HG02571 (cell line): ENCODE results near the gene TENM4.

Experiments
- ATAC-seq: cut with Tn5 transposase; IDR thresholded peaks from one replicate; pipeline ENCODE4 v1.9.1; 2021; ENCODE audit warnings: mild to moderate bottlenecking, moderate library complexity; ENCODE audit not compliant: unreplicated experiment

TENM4 gene

DNA sequence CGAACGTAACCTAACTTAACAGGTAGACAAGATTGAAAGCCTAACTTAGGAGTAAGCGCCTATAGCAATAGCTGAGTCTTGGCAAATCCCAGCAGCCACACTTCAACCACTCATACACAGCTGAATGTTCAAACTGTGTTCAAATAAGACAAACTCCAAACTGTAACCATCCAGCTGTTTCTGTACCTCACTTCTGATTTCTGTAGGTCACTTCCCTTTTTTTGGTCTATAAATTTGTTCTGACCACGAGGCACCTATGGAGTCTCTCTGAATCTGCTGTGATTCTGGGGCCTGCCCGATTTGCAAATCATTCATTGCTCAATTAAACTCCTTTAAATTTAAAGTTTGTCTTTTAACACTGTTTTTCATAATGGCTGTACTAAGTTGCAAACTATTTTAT is 8.2 kb upstream of the TENM4 start:
- ATAC-seq, result no peak

DNA sequence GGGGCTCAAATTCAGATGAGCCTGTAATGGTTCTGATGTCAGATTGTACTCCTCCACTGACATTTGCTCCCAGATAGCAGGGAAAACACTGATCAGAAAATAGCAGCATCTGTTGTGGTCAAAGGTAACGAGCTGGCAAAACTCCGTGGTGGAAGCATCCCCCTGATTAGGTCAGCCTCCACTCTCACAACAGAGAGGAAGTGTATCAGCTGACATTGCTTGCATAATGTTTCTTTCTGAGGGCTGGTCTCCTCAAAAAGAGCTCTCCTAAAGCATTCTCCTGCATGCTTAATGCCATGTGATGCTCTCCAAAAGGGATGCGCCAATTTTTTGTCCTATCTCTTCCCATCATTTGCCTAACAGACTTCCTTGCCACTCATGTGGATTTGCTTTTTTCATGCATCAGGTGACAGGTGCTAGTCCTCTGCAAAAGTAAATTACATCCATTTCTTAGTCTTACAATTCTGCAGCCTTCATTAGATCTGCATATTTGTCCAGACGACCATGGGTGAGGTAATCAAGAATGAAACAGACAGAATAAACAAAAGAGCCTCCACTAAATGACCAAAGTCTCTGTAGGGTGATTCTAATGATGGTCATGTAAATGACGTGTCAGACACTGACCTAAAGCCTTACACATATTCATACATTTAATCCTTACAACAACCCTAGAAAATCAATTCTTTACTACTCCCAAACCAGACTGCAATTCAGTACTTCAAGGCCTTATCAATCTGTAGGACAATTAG is 6.4 kb upstream of the TENM4 start:
- no peak for ATAC-seq

DNA sequence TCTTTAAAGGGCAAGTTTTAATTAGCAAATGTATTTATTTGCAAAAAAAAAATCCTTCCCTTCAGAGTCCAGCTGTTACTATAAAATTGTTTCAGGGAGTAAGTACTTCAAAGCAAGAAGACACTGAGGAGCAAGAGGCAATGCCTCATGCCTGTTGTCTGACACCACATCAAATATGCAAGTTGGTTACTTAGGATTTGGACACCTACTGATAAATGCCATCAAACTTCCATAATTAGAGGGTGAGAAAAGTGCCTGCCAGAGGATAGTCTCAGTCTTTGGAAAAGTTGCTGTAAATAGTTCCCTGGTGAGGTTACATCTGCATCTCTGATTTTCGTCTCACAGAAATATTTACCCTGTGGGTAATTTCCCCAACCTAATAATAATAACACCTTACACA is 4.1 kb upstream of the TENM4 start:
- ATAC-seq, result no peak

DNA sequence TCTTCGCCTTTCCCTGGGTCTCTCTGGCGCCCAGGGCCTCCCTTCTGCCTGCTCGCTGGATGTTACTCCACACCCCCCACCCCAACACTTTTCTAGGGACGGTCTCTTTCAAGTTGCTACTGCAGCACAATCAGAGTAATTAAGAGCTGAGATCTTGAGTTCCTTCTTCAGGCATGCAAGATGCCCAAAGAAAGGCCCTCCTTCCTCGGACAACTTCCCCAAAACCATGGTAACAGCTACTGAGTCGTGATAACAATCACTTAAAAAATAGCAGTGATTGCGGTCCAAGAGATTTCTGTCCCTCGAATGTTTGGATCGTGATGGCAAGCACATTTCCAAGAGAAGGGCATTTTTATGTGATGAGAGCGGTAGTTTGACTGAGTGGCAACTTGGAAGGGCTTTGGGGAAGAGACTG is 638 bp upstream of the TENM4 start:
- ATAC-seq, result no peak

DNA sequence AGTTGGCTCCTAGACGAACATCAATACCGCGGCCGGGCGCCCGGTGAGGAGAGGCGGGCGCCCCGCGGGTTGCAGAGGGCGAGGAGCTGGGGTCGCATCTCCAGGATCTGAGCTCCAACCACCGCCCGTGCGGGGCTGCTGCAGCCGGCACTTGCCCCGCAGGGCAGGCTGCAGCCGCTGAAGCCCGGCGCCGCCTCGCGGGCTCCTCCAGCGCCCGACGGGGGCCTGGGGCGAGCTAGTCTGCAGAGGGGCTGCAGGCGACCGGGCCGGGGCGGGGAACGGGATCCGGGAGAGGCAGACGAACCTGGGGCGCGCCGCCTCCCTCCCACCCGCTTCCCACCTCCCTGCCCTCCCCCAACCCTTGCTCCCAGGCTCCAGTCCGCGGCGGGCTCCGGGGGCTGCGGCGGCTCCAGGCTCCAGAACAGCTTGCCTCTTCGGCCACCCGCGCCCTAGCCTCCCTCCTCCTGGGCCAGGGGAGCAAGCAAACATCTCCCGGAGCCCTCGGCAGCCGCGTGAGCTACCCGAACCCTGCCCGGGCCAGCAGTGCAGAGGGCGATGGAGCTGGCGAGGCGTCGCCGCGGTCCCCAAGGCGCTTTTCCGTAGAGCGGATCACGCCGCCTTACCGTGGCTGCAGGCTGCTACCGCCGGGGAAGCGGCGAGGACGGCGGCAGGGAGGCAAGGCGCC is 802 bp downstream of the TENM4 start:
- ATAC-seq, result no peak

DNA sequence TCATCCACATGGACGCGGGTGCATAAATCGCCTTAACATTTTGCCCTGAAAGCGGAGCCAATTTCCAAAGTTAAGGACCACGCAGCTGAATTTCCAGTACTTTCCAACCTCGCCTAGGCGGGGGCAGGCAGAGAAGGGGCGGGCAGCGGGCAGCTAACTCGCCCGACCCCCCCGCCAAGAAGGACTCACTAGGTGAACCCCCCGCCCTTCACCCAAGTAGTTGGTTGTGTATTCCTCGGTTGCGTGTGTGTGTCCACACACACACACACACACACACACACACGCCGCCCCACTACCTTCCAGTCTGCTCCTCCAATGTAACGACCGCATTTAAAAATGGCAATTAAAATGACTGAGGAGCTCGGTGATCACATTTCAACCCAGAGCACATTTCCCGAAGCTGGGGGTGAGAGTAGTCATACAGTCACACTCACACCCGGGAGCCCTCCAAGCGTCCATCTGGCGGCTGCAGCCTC is 1.4 kb downstream of the TENM4 start:
- ATAC-seq, result no peak

DNA sequence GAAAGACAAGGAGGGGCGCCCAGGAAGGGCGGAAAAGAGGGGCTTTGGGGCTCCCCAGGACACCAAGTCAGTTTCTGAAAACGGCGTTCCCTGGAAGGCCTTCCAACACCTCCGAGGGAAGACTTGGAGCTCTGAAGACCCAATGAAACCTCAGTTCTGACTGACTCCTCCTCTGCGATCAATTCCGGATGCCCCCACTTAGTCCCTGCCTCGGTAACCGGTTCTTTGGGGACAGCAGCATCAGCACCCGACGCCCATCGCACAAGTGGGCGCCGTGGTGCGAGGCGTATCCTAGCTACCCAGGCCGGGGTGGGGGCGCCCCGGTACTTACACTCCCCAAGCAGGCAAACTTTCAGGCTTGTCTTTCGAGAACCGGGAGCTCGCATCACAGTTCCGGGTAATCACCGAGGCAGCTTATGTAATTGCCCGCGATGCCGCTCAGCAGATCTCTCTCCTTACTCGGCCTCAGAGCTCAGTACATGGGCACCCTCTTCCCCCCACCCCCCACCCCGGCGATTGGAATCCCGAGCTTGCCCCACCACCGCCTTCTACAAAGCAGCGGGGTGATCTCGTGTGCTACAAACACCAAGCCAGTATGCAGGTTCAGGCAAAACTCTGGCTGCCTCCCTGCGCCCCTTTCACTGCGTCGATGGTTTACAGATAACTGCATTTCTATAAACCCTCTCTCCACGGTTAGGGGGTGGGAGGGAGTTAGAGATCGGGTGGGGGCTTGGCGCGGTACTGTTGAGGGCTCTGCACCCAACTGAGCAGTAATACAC is 2.0 kb downstream of the TENM4 start:
- ATAC-seq, result no peak

DNA sequence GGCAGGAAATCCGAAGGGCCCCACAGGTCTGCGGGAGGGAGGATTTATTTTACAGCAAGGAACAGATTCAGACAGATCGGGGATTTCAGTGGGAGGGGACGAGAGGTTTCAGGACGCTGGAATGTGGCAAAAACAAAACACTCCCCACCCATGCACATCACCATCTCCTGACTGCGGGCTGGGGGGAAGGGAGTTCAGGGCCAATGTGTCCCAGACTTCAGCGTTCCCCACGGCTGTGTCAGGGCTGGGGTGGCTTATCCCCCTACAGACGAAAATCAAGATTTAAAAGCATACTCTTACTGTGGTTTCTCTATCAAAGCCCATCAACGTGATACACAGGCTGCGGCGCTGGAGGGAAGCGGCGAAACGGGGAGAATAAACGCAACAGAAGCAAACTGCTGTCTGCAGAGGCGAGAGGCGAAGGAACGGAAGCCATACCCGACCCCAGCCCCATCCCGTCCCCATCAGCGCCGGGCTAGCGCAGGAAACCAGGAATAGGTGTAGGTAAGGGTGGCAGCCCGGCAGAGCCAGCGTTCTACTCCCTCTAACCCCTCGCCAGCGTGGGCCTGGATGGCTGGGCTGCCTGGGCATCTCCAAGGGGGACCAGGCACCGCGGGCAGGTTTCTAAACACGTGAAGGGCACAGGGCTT is 2.7 kb downstream of the TENM4 start:
- no peak for ATAC-seq

DNA sequence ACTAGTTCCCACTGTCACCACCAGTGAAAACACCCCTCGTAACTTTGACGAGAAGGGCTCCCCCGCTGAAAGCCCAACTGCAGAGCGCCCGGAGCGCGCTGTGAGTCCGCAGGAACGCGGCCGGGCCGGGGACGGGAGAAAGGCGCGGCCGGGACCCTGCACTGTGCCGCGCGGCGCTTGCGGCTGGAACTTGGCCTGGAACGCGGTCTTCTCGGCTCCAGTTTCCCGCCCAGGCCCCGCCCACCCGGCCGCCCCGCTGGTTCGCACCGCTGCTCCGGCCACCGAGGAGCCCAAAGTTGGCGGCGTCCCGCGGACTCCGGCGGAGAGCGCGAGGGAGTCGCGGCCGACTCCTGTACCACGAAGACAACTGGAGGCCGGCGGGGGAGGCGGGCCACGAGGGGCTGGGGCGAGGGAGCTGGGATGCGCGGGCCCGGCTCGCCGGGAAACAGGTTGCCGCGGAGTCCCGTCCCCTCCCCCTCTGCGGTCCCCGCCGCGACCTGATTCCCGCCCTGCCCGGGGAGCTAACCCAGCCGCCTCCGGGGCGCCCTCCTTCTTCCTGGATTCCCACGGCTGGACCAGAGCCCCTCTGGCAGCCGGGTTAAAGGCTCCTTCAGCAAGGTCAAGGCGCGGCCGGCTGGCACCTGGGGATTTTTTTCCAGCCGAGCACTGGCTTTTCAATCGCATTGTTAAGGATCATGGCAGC is 3.4 kb downstream of the TENM4 start:
- no peak for ATAC-seq

DNA sequence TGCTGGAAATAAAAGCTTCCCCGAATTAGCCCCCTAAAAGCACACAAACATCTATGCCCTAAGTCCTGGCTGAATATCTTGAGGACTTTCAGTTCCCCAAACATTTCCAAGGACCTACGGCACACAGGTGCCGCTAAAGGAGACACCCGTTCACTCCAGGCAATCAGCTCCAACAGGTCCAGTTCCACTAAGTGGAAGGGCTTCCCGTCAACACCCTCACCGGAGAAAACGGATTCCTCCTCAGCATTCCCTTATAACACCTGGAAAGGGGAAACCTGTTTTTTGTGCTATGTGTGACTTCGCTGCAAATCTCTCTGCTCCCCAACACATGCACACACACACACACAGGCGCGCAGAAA is 3.9 kb downstream of the TENM4 start:
- ATAC-seq, result no peak

DNA sequence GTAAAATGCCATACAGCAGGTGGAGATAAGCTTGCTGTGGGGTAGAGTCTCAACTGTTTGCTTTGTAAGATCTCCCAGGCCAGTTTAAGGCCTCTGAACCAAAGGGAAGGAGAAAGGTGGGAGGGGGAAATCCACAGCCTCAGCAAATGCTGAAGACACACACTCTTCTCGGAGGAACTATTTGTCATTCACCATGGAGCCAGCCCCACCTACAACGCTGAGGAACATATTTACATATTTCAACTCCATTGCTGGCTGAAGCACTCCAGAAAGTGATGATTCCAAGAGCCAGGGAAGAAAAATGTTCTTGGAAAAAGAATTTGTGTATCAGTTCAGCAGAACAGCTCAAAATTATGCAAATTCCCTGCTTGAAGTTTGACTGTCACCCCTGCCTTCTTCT is 6.5 kb downstream of the TENM4 start:
- ATAC-seq, result no peak

DNA sequence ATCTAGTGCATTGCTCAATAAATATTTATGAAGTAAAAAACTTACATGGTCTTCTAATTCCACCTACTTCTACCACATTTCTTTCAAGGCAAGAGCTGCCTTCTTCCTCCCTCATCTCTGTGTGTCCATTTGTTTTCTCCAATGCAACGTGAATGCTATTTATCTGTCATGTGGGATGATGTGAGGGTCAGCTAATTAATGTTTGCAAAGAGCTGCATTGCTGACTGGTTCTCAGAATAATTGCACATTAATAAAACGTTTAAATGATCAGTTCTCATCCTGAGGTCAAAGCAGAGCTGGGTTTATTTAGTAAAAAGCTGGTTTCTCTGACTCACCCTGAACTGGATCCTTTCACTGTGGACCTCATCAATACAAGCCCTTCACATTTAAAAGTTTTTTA is 8.7 kb downstream of the TENM4 start:
- no peak for ATAC-seq

DNA sequence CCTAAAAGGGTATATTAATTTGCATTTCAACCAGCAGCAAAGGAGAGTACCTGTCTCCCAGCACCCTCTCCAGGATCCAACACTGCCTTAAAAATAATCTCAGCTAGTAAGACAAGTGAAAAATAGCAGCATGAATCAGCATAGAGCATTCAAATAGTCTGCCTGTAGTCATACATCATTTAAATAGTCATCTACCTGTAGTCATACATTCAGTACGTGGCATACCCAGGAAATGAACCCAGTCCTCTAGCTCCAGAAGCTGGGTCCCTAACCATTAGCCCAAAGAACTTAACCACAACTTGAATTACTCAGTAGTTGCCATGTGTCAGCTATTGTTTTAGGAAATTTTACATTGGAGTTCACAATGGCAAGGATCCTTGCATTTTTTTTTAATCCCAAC is 9.3 kb downstream of the TENM4 start:
- ATAC-seq, result no peak

DNA sequence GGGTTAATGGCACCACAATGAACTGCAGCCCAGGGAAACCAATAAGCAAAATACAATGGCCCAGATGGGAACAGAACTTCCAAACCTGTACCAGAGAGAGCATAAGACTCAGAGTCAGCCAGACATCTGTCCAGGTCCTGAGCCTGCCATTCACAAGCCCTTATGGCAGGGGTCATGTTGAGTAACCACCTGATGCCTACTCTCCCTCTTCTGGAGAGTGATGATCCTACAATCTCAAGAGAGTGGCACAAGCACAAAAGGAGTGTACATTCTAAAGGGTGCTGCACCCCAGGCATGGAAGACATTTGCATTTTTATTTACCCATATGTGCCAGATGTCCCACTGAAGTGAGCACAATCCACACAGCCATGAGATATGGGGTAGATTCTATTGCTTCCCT is 10.6 kb downstream of the TENM4 start:
- no peak for ATAC-seq

DNA sequence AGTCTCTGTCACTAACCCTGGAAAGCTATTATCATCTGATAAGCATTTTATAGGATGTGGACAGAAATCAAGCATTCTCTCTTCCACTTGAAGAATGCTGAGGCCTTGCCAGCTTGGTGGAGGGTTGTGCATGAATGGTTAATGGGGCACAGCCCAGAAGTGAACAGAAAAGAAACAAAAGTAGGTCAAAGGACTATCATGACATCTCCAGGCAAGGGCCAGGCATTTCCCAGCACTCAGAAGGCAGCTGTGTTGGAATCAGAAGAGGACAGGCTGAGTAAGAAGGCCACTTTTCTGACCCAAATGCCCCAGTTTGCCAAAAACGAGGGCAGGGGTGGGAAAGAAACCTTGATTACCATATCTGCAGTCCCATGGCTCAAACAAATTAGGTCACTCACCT is 12.4 kb downstream of the TENM4 start:
- ATAC-seq, result no peak

DNA sequence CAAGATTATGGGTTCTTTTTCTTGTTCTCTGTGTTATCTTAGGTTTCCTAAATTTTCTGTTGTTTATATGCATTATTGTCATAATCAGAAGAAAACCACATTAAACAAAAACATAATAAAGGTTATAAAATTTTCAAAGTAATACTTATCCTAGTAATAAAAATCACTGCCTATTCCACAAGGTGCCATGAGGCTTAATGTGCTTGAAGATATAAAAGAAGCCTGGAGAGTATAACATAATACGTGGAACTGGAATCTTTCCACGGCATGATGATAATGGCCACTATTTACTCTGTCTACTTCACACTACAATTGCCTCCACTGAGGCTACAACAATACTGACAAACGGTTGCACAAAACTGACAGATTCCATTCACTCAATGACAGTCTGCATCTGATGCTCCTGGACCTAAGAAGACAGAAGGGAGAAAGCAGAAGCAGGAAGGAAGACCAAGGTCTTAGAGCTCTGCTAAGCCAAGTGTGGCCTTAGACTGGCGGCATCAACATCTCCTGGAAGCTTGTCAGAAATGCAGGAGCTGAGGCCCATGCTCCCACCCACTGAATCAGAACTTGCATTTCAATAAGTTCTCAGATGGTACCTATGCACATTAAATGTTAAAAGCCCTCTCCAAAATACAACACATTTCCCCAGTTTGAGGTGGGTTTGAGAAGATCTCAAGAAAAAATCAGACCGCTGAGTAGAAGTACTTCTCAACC is 13.1 kb downstream of the TENM4 start:
- ATAC-seq, result no peak

DNA sequence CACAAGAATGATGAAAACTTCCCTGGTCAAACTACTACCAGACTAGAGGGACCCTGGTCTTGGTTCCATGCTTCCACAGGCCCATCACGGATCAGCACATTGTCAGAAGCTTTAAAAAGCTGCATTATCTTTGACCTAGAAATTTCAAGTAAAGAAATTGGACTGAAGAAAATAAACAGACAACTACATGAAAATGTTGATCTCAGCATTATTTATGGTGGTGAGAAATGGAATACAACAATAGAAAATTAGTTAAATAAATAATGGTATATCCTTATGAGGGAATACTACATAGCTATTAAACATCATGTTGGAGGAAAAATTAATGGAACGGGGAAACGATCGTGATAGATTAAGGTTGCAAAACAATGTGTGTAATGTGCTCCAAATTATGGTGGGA is 13.7 kb downstream of the TENM4 start:
- ATAC-seq, result no peak

DNA sequence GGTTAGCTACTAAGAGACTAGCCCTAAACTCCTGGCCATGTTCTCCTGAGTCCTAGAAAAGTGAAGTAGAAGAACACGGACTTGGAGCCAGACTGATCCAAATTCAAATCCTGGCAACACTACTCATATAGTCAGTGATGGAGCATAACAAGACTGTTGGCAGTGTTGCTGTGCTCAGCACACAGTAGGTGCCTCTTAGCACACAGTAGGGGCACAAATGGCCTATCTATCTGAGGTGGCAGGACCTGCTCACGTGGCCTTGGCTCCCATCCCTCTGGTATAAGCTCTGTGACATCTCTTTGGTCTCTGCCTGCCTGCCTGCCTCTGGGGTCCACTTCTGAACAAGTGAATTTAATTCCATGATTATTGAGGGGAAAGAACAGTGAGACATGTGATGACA is 15.4 kb downstream of the TENM4 start:
- no peak for ATAC-seq

DNA sequence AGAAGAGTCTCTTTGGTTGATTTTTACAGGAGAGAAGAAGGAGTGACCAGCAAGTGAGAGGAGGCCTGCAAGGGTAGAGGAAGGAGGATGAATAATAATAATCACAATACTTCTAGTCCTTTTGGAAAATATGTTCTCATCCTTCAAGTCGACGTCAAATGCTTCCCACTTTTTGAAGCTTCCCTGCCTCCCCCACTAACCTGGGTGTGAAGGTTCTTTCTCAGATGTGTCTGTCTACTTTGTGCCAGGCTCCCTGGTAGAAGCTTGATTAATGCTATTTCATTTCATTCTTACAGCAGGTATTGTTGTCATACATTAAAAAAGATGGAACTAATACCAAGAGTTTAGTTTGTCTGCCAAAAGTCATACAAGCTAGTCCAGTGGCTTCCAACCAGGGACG is 17.1 kb downstream of the TENM4 start:
- no peak for ATAC-seq

DNA sequence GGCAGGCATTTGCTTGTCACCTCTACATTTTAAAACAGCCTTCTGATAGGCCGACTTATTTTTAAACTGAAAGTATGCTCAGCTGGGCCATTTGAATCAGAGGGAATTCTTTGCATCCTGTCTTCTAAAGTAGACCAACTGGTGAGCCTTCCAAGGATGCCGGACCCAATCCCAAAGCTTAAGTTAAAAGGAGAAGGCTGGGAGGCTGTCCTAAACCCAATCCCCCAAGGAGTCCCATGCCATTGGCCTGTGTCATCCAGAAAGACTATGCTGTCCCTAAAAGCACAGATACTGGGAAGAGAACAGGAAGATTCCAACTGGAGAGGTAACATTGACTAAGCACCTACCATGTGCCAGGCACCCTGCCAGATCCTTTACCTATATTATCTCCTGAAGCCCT is 18.0 kb downstream of the TENM4 start:
- no peak for ATAC-seq
